HG02588 (cell line): Measurements from ENCODE around the gene OR1D5.
"Not testable (repeated sequence)": the region's sequence is repeated elsewhere in the genome, so short reads cannot be mapped to it uniquely, and the experiment has no call there.

Experiments used
- ATAC-seq: cut with Tn5 transposase; IDR thresholded peaks from one replicate; pipeline ENCODE4 v1.9.1; 2021; ENCODE audit warnings: mild to moderate bottlenecking, moderate library complexity; ENCODE audit not compliant: unreplicated experiment

Gene OR1D5, protein sequence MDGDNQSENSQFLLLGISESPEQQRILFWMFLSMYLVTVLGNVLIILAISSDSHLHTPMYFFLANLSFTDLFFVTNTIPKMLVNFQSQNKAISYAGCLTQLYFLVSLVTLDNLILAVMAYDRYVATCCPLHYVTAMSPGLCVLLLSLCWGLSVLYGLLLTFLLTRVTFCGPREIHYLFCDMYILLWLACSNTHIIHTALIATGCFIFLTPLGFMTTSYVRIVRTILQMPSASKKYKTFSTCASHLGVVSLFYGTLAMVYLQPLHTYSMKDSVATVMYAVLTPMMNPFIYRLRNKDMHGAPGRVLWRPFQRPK

DNA sequence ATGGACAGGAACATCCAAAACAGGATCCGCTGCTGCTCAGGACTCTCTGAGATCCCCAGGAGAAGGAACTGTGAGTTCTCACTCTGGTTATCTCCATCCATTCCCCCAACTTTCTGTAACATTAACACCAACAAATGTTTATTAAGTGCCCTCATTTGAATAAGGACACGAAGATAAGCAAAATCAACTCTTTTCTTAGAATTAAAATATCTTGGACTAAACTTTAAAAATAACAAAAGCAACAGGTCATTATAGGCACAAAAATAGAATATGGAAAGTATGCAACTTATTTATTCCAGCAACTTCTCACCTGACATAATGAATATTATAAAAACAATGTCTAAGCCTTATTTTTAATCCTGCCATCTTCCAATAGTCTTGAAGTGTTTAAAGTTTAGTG lies at the start of gene OR1D5:
Gene OR1D5, minus strand, starts transcription at position 101 of the 400 bp plus-strand sequence. Its CDS starts 0 bp downstream, at position 101.
- not testable (repeated sequence) for ATAC-seq

DNA sequence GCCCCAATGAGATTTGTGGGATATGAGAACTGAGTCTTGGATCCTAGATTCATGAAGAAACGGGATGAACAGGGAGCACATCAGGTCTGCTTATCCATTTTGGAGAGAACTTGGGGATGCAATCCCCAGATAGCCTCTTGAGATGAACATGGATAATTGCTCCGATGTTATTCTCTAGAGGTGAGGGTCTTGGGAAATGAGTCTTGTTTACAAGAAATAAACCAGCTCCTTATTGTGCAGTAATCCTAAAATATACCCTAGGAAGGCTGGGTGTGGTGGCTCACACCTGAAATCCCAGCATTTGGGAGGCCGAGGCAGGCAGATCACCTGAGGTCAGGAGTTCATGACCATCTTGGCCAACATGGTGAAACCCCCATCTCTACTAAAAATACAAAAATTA lies 40.9 kb upstream of the OR1D5 start, which contains the start of gene OR1D2:
Gene OR1D2, minus strand, starts transcription at position 101 of the 400 bp plus-strand sequence. CDS start 11,426 bp downstream, outside the sequence.
- no peak for ATAC-seq

DNA sequence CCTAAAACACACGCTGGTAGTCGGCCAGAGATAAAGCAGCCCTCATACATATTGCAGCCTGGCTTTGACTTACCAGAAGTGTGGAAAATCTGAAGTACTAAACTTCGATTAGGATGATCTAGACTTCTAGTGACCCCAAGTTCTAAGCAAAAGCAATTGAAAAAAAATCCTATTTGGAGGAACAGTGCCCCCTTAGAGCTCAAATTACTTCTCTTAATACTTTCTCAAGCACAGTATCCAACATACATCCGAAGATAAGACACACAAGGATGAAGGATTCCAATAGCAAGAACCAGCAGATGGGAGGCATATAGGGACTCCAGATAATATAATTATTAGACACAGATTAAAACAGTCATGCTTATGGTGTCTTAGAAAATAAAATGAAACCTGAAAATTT lies 10.4 kb upstream of the OR1D5 start:
- ATAC-seq: not testable (repeated sequence)

DNA sequence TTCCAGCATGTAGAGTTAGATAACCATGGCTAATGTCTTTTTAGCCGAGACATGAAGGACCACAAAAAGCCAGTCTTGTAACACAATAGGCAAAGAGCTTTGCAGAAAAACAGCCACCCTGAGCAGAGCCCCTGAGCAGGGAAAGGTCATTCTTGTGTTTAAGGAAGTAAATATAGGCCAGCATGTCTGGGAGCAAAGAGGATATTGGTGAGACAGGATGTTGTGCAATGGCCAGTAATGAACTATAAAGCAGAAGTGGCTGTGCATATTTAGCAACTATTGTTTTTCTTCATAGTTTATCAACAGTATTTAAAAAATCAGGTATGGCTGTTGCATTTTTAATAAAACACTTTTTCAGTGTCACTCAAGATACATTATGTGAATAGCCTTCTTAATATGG lies 1.8 kb upstream of the OR1D5 start:
- not testable (repeated sequence) for ATAC-seq

DNA sequence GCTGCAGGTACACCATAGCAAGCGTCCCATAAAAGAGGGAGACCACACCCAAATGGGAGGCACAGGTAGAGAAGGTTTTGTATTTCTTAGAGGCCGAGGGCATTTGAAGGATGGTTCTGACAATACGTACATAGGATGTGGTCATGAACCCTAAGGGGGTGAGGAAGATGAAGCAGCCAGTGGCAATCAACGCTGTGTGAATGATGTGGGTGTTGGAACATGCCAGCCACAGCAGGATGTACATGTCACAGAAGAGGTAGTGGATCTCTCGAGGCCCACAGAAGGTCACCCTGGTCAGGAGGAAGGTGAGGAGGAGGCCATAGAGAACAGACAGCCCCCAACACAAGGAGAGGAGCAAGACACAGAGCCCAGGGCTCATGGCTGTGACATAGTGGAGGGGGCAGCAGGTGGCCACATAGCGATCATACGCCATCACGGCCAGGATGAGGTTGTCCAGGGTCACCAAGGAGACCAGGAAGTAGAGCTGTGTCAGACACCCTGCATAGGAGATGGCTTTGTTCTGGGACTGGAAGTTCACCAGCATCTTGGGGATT lies 506 bp downstream of the OR1D5 start:
- ATAC-seq: not testable (repeated sequence)

DNA sequence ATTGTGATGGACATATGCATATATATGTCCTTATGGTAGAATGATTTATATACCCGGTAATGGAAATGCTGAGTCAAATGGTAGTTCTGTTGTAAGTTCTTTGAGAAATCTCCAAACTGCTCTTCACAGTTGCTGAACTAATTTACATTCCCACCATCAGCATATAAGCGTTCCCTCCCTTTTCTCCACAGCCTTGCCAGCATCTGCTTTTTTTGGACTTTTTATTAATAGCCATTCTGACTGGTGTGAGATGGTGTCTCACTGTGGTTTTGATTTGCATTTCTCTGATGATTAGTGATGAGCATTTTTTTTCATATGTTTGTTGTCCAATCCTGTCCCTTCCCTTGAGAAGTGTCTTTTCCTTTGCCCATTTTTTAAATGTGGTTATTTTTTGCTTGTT lies 8.5 kb downstream of the OR1D5 start:
- ATAC-seq: not testable (repeated sequence)

DNA sequence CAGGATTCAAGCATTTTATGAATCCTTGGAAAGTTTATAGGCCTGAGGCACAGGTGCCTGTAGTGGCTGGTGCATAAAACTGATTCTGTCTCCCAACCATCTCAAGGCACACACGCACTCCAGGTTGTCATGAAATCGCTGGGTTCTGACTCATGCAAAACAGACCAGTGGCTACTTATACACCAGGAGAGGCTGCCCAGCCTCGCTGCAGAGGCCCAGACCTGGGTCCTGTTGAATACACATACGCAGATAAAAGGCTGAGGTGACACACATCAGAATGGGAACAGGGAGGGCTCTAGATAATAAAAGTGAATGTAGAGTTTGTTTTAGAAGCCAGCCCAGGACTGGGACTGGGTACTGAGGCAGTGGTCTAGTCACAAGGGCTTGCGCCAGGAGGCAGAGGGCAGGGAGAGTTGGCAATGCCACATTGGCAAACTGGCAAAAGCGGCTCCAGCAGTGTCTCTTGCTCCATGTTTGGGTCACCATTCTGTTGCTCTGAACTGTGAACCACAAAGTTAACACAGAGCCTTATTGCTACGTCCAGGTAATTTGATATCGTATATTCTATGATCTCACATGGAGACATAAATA lies 13.6 kb downstream of the OR1D5 start:
- ATAC-seq: no peak

DNA sequence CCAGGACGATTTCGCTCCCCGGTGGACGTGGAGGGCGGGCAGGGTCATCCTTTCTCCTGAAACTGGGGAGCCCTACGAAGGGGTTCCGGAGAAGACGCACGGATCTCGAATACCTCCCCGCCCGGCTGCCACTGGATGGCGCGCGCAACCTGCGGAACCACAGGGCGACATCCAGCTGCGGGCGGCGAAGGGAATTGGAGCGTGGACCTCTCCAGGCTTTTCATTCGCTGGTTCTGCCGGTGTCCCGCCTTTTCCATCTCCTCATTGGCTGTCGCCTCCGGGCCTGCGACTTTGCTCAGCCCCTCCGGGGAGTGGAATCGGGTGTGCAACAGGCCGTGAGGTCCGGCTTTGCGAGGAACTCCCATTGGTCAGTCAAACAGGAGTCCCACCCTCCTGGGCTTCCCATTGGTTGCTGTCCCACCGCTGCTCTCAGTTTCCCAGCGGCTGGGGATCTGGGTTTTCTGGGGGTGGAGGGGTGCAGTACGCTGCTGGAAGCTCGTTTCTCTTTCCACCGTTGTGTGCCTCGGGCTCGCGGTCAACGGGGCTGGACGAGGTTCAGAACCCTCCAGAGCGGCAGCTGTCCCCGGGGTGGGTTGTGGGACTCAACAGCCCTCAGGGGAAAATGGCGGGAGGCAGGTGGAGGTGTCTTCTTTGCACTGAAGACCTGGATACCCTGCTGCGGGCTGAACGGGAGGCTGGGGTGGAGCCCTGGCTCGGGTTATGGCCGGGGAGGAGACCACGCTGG lies 14.5 kb downstream of the OR1D5 start:
- ATAC-seq: peak; percentile 92

DNA sequence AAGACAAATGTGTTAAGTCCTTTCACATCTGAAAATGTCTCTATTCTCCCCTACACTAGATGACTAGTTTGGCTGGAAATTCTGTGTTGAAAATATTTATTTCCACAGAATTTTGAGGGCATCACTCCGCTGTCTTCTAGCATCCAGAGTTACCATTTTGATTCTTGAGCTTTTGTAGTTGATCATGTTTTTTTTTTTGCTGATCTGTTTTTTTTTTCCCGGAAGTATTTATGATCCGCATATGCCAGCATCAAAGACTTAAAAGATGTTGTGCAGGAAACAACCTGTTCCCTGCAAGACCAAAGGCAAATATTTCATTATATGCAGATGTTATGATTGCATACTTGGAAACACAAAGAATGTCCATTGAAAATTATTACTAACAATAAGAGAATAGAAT lies 16.7 kb downstream of the OR1D5 start:
- no peak for ATAC-seq

DNA sequence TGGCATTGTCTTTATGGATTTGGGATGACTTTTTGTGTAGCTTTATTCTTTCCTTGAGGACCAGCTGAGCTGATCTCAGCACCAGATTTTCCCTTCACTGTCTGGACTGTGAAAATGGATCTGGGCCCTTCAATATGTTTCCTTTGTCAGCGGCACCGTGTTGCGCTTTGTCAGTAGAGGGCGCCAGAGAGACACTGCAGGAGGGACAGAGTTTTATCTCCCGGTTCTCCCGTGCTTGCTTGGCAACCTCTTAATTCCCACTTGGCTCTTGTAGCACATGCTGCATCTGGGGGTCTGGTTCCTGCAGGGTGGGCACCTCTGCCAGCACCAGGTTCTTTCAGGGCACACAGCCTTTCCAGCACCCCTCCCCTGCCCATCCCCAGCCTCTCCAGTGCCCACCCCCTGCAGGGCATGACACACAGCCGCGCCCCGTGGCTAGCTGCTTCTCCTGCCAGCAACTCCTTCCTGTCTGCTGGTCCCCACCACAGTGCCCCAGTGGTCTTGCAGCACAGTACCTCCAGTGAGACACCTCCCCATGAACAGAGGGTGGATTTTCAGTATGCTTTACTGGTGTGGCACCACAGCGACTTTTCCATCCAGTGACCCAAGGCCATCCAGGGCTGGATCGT lies 19.6 kb downstream of the OR1D5 start:
- ATAC-seq: no peak

DNA sequence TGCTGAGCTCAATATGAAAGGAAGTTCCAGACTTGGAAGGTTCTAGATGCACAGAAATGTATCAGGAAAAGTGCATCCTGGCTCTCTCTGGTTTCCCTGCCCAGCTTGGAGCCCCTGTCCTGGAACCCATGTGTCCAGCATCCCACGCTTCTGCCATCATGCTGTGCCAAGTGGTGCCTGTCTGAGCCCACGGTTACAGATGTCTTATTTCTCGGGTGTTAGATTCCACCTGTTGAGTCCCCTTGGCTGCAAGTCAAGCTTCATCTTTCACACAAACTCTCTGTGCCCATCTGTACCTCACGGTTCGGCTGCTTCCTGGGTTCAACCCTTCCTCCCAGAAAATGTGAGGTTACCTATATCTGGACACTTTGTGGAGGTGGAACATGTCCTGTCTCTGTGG lies 22.5 kb downstream of the OR1D5 start:
- no peak for ATAC-seq

DNA sequence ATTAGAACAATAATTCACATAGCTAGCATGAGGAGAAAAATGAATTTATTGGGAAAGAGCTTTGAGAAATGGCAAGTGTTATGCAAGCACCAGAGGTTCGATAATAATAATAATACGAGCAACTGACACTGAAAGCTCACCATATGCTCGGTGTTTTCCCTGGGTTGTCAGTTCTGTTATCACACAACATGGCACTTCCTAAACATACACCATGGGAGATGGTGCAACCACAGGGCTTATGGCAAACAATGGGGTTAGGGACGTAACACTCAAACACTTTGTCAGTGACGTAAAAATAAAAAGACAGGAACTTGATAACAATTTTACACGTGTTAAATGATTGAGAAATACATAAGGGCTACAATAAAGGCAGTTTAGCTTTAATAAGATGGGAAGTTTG lies 23.7 kb downstream of the OR1D5 start:
- ATAC-seq: no peak

DNA sequence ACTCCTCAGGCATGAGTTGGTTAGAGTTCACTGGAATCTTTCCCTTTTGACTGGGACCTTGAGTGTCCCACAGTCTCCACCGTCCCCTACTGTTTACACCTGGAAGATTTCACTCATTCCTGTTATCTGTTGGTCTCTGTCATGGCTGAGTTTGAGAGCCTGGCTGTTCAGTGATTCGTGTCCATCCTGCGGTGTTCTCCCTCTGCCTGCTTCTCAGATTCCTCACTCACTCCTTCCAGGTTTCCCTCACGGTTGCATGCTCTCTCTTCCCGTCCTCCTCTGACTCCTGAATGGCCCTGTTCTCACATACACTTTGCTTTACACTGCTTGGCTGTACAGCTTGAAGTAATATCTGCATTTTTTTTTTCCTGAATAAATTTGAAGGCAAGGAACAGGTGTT lies 24.5 kb downstream of the OR1D5 start:
- ATAC-seq: no peak

DNA sequence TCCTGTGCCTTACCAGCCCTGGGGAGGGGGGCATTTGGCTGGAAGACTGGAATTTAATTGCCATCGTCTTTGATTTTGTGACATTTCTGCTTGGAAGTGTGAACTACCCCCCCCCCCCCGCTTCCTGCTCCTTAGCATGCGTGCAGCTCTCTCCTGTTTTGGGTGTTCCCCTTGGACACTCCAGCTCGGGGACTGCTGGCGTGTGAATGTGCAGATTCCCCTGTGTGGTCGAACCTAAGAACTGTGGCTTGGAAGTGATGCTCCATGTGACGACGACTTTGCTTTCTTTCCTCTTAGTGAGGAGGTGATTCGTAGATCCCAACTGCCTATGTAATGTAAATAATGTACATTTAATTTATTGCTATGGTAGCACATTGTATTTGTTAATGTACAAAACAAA lies 26.1 kb downstream of the OR1D5 start:
- no peak for ATAC-seq

DNA sequence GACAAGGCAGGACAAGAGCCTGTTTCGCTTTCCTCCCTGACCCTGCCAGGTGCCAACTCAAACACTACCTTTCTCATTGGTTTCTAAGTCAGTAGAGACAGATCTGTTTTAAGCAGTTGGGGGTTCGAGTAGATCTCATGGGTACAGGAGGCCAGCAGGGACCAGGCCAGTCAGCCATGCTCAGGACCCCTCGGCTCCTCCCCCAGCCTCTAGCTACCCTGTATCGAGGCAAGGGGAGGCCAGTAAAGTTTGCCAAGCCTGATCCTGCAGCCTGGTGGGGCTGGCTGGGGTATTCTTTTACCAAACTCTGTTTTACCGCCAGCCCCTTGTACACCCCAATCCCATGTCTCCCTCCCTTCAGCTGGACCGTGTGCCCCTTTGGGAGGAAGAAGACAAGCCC lies 26.6 kb downstream of the OR1D5 start:
- no peak for ATAC-seq

DNA sequence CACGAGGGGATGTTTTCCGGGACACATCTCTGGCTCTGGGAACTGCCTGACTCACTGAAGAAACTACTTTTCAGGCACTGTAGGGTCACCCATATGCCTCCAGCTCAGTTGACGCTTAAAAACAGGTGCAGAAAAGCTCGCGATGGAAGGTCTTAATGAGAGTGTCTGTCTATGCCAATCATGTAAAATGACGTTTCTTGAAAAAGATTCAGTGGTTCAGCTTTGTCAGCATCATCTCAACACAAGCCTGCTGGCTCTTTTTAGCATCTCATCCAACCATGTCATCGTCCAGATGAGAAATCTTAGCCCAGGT lies 27.5 kb downstream of the OR1D5 start:
- ATAC-seq: no peak

DNA sequence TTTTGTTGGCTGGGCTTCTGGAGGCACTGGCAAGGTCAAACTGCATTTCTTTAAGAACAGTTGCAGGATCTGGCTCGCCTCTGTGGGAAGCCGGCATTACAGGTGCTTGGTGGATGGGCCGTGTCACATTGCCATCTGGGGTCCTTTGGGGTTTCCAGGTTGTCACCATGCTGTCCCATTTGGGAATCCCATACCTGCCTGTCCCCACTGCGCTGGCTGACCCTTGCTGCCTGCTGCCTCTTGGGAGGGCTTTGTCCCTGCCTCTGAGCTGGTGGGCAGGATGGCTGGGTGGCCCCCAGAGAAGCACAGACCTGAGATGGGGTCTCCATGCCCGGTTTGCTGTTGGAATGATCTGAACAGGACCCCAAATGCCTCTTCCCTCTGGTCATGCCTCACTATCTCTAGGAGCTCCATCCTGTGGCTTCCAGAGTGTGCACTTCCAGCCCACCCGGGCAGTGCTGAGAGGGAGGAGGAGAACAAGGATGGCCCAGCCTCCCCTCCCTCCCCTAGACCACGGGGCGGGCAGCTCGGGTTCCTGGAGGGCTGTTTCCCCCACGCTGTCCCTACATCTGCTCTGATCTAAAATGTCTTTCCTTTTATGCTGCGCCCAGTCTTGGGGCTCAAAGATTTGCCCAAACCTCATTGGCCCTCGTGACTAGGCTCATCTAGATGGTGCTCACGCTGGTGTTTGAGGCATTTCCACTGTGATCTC lies 28.0 kb downstream of the OR1D5 start:
- ATAC-seq: no peak

DNA sequence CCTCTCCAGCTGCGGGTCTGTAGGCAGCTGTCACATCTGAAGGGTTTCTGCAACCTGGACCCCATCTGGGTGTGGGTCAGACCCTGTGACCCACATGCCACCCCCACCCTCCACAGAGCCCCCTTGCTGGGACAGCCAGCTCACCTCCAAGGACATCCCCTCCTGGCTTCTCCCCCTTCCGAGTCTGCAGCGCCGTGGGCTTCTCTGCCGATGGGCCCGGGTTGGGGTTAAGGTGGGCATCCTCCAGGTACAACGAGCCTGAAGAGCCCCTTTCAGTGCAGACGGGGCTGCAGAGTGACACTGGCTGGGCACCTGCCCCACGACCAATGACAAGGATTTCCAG lies 28.9 kb downstream of the OR1D5 start:
- ATAC-seq: no peak

DNA sequence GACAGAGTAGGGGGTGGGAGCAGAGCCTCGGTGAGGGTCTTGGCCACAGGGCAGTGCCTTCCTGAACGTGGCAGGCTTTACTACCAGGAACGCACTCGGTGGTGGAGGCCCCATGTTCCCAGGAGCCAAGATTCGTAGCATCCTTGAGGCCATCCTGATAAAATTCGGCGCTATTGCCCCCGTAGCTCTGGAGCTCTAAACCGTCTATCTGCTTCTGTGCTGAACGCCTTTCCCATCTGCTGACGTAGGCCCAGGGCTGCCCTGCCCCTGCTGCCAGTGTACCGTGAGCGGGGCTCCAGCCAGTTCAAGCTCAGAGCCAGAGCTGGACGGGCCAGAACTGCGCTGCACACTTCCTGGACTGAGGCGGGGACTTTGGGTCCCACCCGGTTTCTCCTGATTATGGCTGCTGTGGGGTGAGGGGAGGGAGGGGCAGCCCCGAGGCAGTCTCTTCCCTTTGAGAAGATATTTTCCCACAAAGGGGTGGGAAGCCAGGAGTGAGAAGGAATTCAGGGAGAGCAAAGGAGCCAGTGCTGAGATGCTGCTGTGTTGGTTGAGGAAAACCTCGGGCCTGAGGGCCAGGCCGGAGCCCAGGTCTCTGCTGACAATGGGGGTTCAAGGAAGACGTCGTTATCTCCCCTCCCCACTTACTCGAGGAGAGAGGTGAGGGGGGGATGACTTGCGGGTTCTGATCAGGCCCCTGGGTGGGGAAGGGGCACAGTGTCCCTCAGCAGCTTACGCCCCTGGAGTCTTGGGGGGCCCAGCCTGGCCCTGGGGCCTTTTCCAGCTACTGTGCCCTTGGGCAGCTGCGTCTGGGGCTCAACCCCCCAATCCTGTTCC lies 29.4 kb downstream of the OR1D5 start:
- ATAC-seq: no peak

DNA sequence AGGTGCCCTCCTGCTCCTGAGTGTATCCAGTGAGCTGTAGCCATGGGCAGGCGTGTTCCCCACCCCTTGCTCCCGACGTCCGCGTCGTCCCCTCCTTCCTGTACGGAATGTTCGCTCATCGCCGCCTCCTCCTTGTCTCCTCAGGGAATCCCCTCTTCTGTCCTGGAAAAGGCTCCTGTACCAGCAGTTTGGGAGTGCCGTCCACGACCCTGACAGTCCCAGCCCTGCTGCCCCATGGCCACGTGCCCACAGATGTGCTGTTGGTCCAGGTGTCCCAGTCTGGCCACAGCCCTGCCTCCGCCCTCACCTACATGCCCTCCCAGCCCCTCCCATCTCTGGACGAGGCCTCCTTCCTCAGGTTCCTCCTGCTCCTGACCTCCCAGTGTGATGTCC lies 30.2 kb downstream of the OR1D5 start:
- no peak for ATAC-seq
